ENCODE results near the gene HSPB7.
A peak's percentile ranks its signal among the peaks of the same experiment; 100 is the strongest.
"Not testable (repeated sequence)": the region's sequence is repeated elsewhere in the genome, so short reads cannot be mapped to it uniquely, and the experiment has no call there.

The HSPB7 gene

GRCh38 chr1:16061266-16061665 is 43.4 kb upstream of the HSPB7 start:
- Histone ChIP-seq H2AFZ (ENCODE audit: low read depth, low read length) (no peak overlapping the region), H3K79me2 (ENCODE audit: low read length) (no peaks in the 10 kb centered on the region), H3K9me3 (ENCODE audit: insufficient read depth, low read length) (no peaks in the 10 kb centered on the region), H3K27me3 (ENCODE audit: low read depth, low read length) (peaks cover 9% of the 10 kb centered on the region; the same call in 1 of the 2 replicates), H3K36me3 (replicated peaks; ENCODE audit: low read depth, low read length) (no peaks in the 10 kb centered on the region), H3K4me3 (ENCODE audit: low read length) (no peak overlapping the region), H3K27ac (ENCODE audit: low read length) (no peak overlapping the region), H3K9ac (ENCODE audit: low read length) (no peak overlapping the region), H4K20me1 (ENCODE audit: insufficient read depth, low read length) (no peaks in the 10 kb centered on the region), H3K4me2 (ENCODE audit: low read length) (no peak overlapping the region), H3K4me1 (ENCODE audit: low read length) (peaks cover 6% of the 10 kb centered on the region; the same call in 1 of the 2 replicates)
- TF ChIP-seq CTCF (IDR thresholded peaks at IDR 0.05; ENCODE audit: low read depth, low read length) (no peak), EZH2phosphoT487 (IDR thresholded peaks at IDR 0.05; ENCODE audit: low read depth) (no peak)

- not testable (repeated sequence) for H3K36me3 ChIP-seq (replicated peaks; ENCODE audit: low read depth, low read length); H2AFZ ChIP-seq (ENCODE audit: low read depth, low read length); H3K4me1 ChIP-seq (ENCODE audit: low read length); H3K9me3 ChIP-seq (ENCODE audit: insufficient read depth, low read length); H3K27ac ChIP-seq (ENCODE audit: low read length); H4K20me1 ChIP-seq (ENCODE audit: insufficient read depth, low read length); H3K9ac ChIP-seq (ENCODE audit: low read length); H3K79me2 ChIP-seq (ENCODE audit: low read length); H3K4me3 ChIP-seq (ENCODE audit: low read length); H3K27me3 ChIP-seq (ENCODE audit: low read depth, low read length)
- peak overlapping the region; percentile 29; the same call in 1 of the 2 replicates for H3K4me2 ChIP-seq (ENCODE audit: low read length)
Observed at GRCh38 chr1:16058394-16059120, 40.7 kb upstream of the HSPB7 start.

GRCh38 chr1:16057314-16057915 is 39.6 kb upstream of the HSPB7 start:
- not testable (repeated sequence) for H3K36me3 ChIP-seq (replicated peaks; ENCODE audit: low read depth, low read length); H3K4me2 ChIP-seq (ENCODE audit: low read length); H2AFZ ChIP-seq (ENCODE audit: low read depth, low read length); H3K9me3 ChIP-seq (ENCODE audit: insufficient read depth, low read length); H3K79me2 ChIP-seq (ENCODE audit: low read length); H3K27me3 ChIP-seq (ENCODE audit: low read depth, low read length); H4K20me1 ChIP-seq (ENCODE audit: insufficient read depth, low read length); H3K27ac ChIP-seq (ENCODE audit: low read length); H3K4me1 ChIP-seq (ENCODE audit: low read length); H3K4me3 ChIP-seq (ENCODE audit: low read length); H3K9ac ChIP-seq (ENCODE audit: low read length)

- not testable (repeated sequence) for H3K27ac ChIP-seq (ENCODE audit: low read length); H2AFZ ChIP-seq (ENCODE audit: low read depth, low read length); H3K4me2 ChIP-seq (ENCODE audit: low read length); H3K4me1 ChIP-seq (ENCODE audit: low read length); H3K79me2 ChIP-seq (ENCODE audit: low read length); H3K27me3 ChIP-seq (ENCODE audit: low read depth, low read length); H4K20me1 ChIP-seq (ENCODE audit: insufficient read depth, low read length); H3K9me3 ChIP-seq (ENCODE audit: insufficient read depth, low read length); H3K9ac ChIP-seq (ENCODE audit: low read length); H3K4me3 ChIP-seq (ENCODE audit: low read length); H3K36me3 ChIP-seq (replicated peaks; ENCODE audit: low read depth, low read length)
Observed at GRCh38 chr1:16056521-16056912, 38.7 kb upstream of the HSPB7 start.

- Histone ChIP-seq H3K4me1 (ENCODE audit: low read length) (peaks cover 9% of the 10 kb centered on the region; the same call in 1 of the 2 replicates), H2AFZ (ENCODE audit: low read depth, low read length) (no peak overlapping the region), H3K79me2 (ENCODE audit: low read length) (no peaks in the 10 kb centered on the region), H3K4me2 (ENCODE audit: low read length) (peak overlapping the region; percentile 52), H3K27me3 (ENCODE audit: low read depth, low read length) (no peaks in the 10 kb centered on the region), H3K9me3 (ENCODE audit: insufficient read depth, low read length) (no peaks in the 10 kb centered on the region), H3K9ac (ENCODE audit: low read length) (no peak overlapping the region), H3K27ac (ENCODE audit: low read length) (no peak overlapping the region), H3K4me3 (ENCODE audit: low read length) (no peak overlapping the region), H4K20me1 (ENCODE audit: insufficient read depth, low read length) (no peaks in the 10 kb centered on the region), H3K36me3 (replicated peaks; ENCODE audit: low read depth, low read length) (no peaks in the 10 kb centered on the region)
- TF ChIP-seq CTCF (IDR thresholded peaks at IDR 0.05; ENCODE audit: low read depth, low read length) (peak; percentile 60), EZH2phosphoT487 (IDR thresholded peaks at IDR 0.05; ENCODE audit: low read depth) (no peak)
Observed at GRCh38 chr1:16055613-16056520, 38.0 kb upstream of the HSPB7 start.

Measured in OCI-LY3 (cell line).